Suprapubic skin (tissue), 4 donors: ENCODE results near the gene TET3. TPM values are rescaled to one million over a fixed set of nuclear protein-coding genes. Genes with fewer than 3 reads are reported as not detected.

Source experiments
- DNase-seq, 2 donors: peaks; one replicate each; pipeline ENCODE4 v3.0.0-alpha.2; 2019; ENCODE audit warnings: low spot score in 2 of 2
- H3K27ac ChIP-seq: fragments of 200-600 bp; sonication (generic); one replicate; pipeline ENCODE4 v1.5.1; 2019
- H3K27me3 ChIP-seq: fragments of 200-600 bp; sonication (generic); one replicate; pipeline ENCODE4 v1.5.1; 2019
- H3K36me3 ChIP-seq: fragments of 200-600 bp; sonication (generic); one replicate; pipeline ENCODE4 v1.5.1; 2019
- H3K4me1 ChIP-seq: fragments of 200-600 bp; sonication (generic); one replicate; pipeline ENCODE4 v1.5.1; 2019
- H3K4me3 ChIP-seq: fragments of 200-600 bp; sonication (generic); one replicate; pipeline ENCODE4 v1.5.1; 2019; ENCODE audit warnings: mild to moderate bottlenecking
- H3K9me3 ChIP-seq: fragments of 200-600 bp; sonication (generic); one replicate; pipeline ENCODE4 v1.5.1; 2019
- CTCF ChIP-seq, 2 donors: fragments of 200-600 bp in 1 of 2; fragments of 450-650 bp in 1 of 2; sonication (generic) in 1 of 2; IDR thresholded peaks; one replicate each; pipeline ENCODE4 v1.5.1; 2016 to 2019; ENCODE audit warnings: antibody characterized with exemption in 2 of 2, mild to moderate bottlenecking in 1 of 2, moderate library complexity in 1 of 2
- EP300 ChIP-seq: sonication (generic); formaldehyde crosslinking; IDR thresholded peaks from one replicate; pipeline ENCODE4 v1.6.1; 2017; ENCODE audit warnings: antibody characterized with exemption
- POLR2A ChIP-seq, 2 donors: fragments of 450-650 bp; IDR thresholded peaks; one replicate each; pipeline ENCODE4 v1.6.1; 2017; ENCODE audit warnings: antibody characterized with exemption in 2 of 2, mild to moderate bottlenecking in 2 of 2, moderate library complexity in 2 of 2
- POLR2AphosphoS5 ChIP-seq, 3 donors: sonication (generic); formaldehyde crosslinking; IDR thresholded peaks; one replicate each; pipeline ENCODE4 v1.6.1; 2017; ENCODE audit warnings: antibody characterized with exemption in 3 of 3
- WGBS: methylation state at CpG from one replicate; pipeline ENCODE4 v1.1.5; 2018; 5-methylcytosine and 5-hydroxymethylcytosine counted together
- total RNA-seq, 4 donors: library from RNA; depleted of rRNA; stranded (reverse); fragments of >200 nt; gene quantifications; one replicate each; pipeline ENCODE4 v1.1.0, GENCODE V29; 2016

Gene TET3
- total RNA-seq, 4 donors from 2014 or later = 53.6 to 75.3 (median 58.4) TPM

- H3K36me3 ChIP-seq = no peaks in the 10 kb centered on the region
- TF ChIP-seq POLR2AphosphoS5 (IDR thresholded peaks at IDR 0.05) (no peak), EP300 (no peak), CTCF (IDR thresholded peaks at IDR 0.05) (no peak), POLR2A (IDR thresholded peaks at IDR 0.05) (no peak)
- no peak overlapping the region for H3K27ac ChIP-seq
- H3K27me3 ChIP-seq = no peaks in the 10 kb centered on the region
- H3K4me1 ChIP-seq = peaks cover 23% of the 10 kb centered on the region
- H3K9me3 ChIP-seq = no peaks in the 10 kb centered on the region
- DNase-seq = no peak
- 94% methylated on average over 5 of the region's 5 CpGs for WGBS
- H3K4me3 ChIP-seq = no peak overlapping the region
These were observed 36.7 kb downstream of the TET3 start for GRCh38 chr2:74021407-74021755.

- TF ChIP-seq POLR2A (IDR thresholded peaks at IDR 0.05) (no peak), CTCF (IDR thresholded peaks at IDR 0.05) (no peak), EP300 (no peak), POLR2AphosphoS5 (IDR thresholded peaks at IDR 0.05) (no peak)
- peaks cover 35% of the 10 kb centered on the region for H3K4me1 ChIP-seq
- no peaks in the 10 kb centered on the region for H3K27me3 ChIP-seq
- no peak overlapping the region for H3K27ac ChIP-seq
- no peak overlapping the region for H3K4me3 ChIP-seq
- no peaks in the 10 kb centered on the region for H3K36me3 ChIP-seq
- 84% methylated on average over 4 of the region's 4 CpGs for WGBS
- DNase-seq = no peak
- H3K9me3 ChIP-seq = no peaks in the 10 kb centered on the region
These were observed 39.5 kb downstream of the TET3 start for GRCh38 chr2:74024216-74024615.

GRCh38 chr2:74025971-74026612, 41.4 kb downstream of the TET3 start:
- TF ChIP-seq POLR2A (IDR thresholded peaks at IDR 0.05) (no peak), EP300 (no peak), POLR2AphosphoS5 (IDR thresholded peaks at IDR 0.05) (no peak), CTCF (IDR thresholded peaks at IDR 0.05) (no peak)
- H3K27me3 ChIP-seq = no peaks in the 10 kb centered on the region
- H3K4me1 ChIP-seq = peaks cover 32% of the 10 kb centered on the region
- H3K4me3 ChIP-seq = no peak overlapping the region
- 72% methylated on average over 5 of the region's 6 CpGs for WGBS
- no peaks in the 10 kb centered on the region for H3K9me3 ChIP-seq
- no peaks in the 10 kb centered on the region for H3K36me3 ChIP-seq
- no peak overlapping the region for H3K27ac ChIP-seq
- no peak for DNase-seq

GRCh38 chr2:74026687-74027241, 42.1 kb downstream of the TET3 start:
- no peak for DNase-seq

More at GRCh38 chr2:74026687-74027241, 42.1 kb downstream of the TET3 start:
- no peaks in the 10 kb centered on the region for H3K36me3 ChIP-seq
- no peak overlapping the region for H3K27ac ChIP-seq
- TF ChIP-seq POLR2AphosphoS5 (IDR thresholded peaks at IDR 0.05) = no peak
- no peak for TF ChIP-seq POLR2A (IDR thresholded peaks at IDR 0.05)
- no peak for TF ChIP-seq CTCF (IDR thresholded peaks at IDR 0.05)
- no peak for TF ChIP-seq EP300
- no peaks in the 10 kb centered on the region for H3K27me3 ChIP-seq
- no peaks in the 10 kb centered on the region for H3K9me3 ChIP-seq
- H3K4me1 ChIP-seq = peaks cover 32% of the 10 kb centered on the region
- 74% methylated on average over 6 of the region's 6 CpGs for WGBS
- H3K4me3 ChIP-seq = no peak overlapping the region
